Measurements from ENCODE around the gene FBXW4.

DNA sequence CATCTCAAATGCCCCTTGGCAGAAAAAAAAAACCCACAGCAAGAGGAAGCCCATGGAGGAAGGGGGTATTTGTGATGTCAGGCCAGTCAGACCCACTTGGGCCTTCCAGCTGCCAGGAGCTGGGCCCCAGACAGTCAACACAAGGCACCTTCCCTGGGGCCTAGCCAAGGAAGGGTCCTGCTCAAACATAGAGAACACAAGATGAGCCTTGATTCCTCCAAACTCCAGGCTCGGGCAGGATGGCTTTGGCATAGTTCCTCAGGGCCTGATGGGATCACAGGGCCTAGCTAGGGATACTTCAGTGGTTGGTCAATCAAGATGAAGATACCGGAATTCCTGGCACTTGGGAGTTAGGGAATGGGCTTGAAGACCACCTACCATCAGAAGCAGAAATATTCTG is 76.1 kb downstream of the FBXW4 start:
- no peak for TF ChIP-seq CTCF (IDR thresholded peaks at IDR 0.05)
- TF ChIP-seq ZFX (IDR thresholded peaks at IDR 0.05; ENCODE audit: borderline replicate concordance) = no peak

All from 22Rv1 (cell line).